Erythroblast (primary cell): ENCODE data around the gene NSRP1.

Experiments
- GATA1 ChIP-seq: IDR thresholded peaks from 2 replicates; pipeline ENCODE4 v1.6.1; 2011; ENCODE audit warnings: low read depth, mild to moderate bottlenecking, control low read depth, low read length, moderate library complexity
- POLR2A ChIP-seq: IDR thresholded peaks from 2 replicates; pipeline ENCODE4 v1.6.1; 2011; ENCODE audit warnings: mild to moderate bottlenecking, low read length

- TF ChIP-seq POLR2A (no peak), GATA1 (no peak)
These were observed 14.8 kb upstream of the NSRP1 start for GRCh38 chr17:30101686-30102390.
